ENCODE measurements around the gene ANKRD18B. TPM values are rescaled to one million over a fixed set of nuclear protein-coding genes. Genes with fewer than 3 reads are reported as not detected.
"Not testable (repeated sequence)": the region's sequence is repeated elsewhere in the genome, so short reads cannot be mapped to it uniquely, and the experiment has no call there.

Gene ANKRD18B
- total and polyA plus RNA-seq, 10 of the 15 experiments (the other 5 are each of a cell fraction or from before 2014, with no cell fraction given), result not detected

- H3K4me3 ChIP-seq; FAIRE-seq; H3K9ac ChIP-seq (ENCODE audit: control insufficient read depth, insufficient read depth, low read length); SMC1A ChIA-PET (ENCODE audit: uncharacterized antibody, unreplicated experiment); CTCF ChIA-PET; H3K79me2 ChIP-seq (ENCODE audit: control insufficient read depth, insufficient read depth, low read length); ATAC-seq; H3K4me1 ChIP-seq (ENCODE audit: control insufficient read depth, insufficient read depth, low read length); DNase-seq (ENCODE audit: low read depth, low spot score); POLR2A ChIA-PET; intact Hi-C loops (cut with micrococcal nuclease; ENCODE audit: unreplicated experiment); in situ Hi-C loops (cut with MboI); H3K27me3 ChIP-seq (replicated peaks in 1 of 2; ENCODE audit: control insufficient read depth in 2 of 2, insufficient read depth in 2 of 2, low read length in 1 of 2); BruUV-seq (replicated peaks); H3K36me3 ChIP-seq (ENCODE audit: control insufficient read depth in 2 of 2, insufficient read depth in 2 of 2, low read length in 1 of 2); H4K20me1 ChIP-seq (ENCODE audit: control insufficient read depth, insufficient read depth); H3K9me3 ChIP-seq (replicated peaks; ENCODE audit: control insufficient read depth, insufficient read depth, low read length); H3K4me2 ChIP-seq (ENCODE audit: control insufficient read depth, insufficient read depth); RAD21 ChIA-PET (ENCODE audit: unreplicated experiment); H2AFZ ChIP-seq (ENCODE audit: control insufficient read depth, low read depth, low read length); H3K27ac ChIP-seq (ENCODE audit: control insufficient read depth, insufficient read depth): not testable (repeated sequence)
- WGBS (ENCODE audit: insufficient coverage, insufficient replicate concordance, low lambda C conversion rate, missing lambda C conversion rate), result 71% methylated on average over 8 of the region's 8 CpGs
Measured at GRCh38 chr9:33598796-33599379, 74.8 kb downstream of the ANKRD18B start.

- DNase-seq (ENCODE audit: low read depth, low spot score); H4K20me1 ChIP-seq (ENCODE audit: control insufficient read depth, insufficient read depth); H3K4me1 ChIP-seq (ENCODE audit: control insufficient read depth, insufficient read depth, low read length); FAIRE-seq; intact Hi-C loops (cut with micrococcal nuclease; ENCODE audit: unreplicated experiment); BruUV-seq (replicated peaks); H3K9ac ChIP-seq (ENCODE audit: control insufficient read depth, insufficient read depth, low read length); SMC1A ChIA-PET (ENCODE audit: uncharacterized antibody, unreplicated experiment); H3K27ac ChIP-seq (ENCODE audit: control insufficient read depth, insufficient read depth); CTCF ChIA-PET; H3K36me3 ChIP-seq (ENCODE audit: control insufficient read depth in 2 of 2, insufficient read depth in 2 of 2, low read length in 1 of 2); H3K4me2 ChIP-seq (ENCODE audit: control insufficient read depth, insufficient read depth); H3K4me3 ChIP-seq; H2AFZ ChIP-seq (ENCODE audit: control insufficient read depth, low read depth, low read length); H3K9me3 ChIP-seq (replicated peaks; ENCODE audit: control insufficient read depth, insufficient read depth, low read length); in situ Hi-C loops (cut with MboI); POLR2A ChIA-PET; H3K27me3 ChIP-seq (replicated peaks in 1 of 2; ENCODE audit: control insufficient read depth in 2 of 2, insufficient read depth in 2 of 2, low read length in 1 of 2); RAD21 ChIA-PET (ENCODE audit: unreplicated experiment); ATAC-seq; H3K79me2 ChIP-seq (ENCODE audit: control insufficient read depth, insufficient read depth, low read length): not testable (repeated sequence)
- no CpG with 5 or more reads among the region's 32 CpGs for WGBS (ENCODE audit: insufficient coverage, insufficient replicate concordance, low lambda C conversion rate, missing lambda C conversion rate)
Measured at GRCh38 chr9:33600911-33601310, 76.9 kb downstream of the ANKRD18B start.

All from GM12878 (cell line).